Fibroblast of lung (primary cell): ENCODE data around the gene PALMD.

Source experiments
- CTCF ChIP-seq, 2 donors: IDR thresholded peaks in 1 of 2; conservative IDR thresholded peaks in 1 of 2; 1 replicate in 1 of 2; 2 replicates in 1 of 2; pipeline ENCODE4 v1.5.1; 2011 to 2012; ENCODE audit warnings: low read length in 2 of 2, control low read depth in 1 of 2, inconsistent platforms in 1 of 2, low read depth in 1 of 2, mild to moderate bottlenecking in 1 of 2
- EZH2 ChIP-seq: IDR thresholded peaks from 2 replicates; pipeline ENCODE4 v1.5.1; 2012; ENCODE audit warnings: low read length, control low read depth, mild to moderate bottlenecking; ENCODE audit errors: missing control alignments

DNA sequence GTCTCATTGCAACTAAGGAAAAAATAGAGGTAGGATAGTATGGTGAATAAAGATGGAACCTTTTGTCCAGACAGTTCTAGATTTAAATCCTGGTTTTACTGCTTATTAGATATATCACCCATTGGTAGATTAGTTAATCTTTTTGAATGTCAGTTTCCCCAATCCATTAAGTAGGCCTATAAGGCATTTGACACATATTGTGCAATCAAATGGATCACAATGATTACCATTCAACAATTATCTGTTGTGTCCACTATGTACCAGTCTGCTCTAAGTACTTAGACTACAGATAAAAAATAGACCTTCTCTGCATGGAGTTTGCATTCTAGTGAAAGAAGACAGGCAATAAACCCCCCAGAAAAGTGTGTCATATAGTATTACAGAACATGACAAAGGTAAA, 6.0 kb upstream of the PALMD start:
- TF ChIP-seq CTCF (conservative IDR thresholded peaks at IDR 0.05 in 1 of 2, IDR thresholded peaks at IDR 0.05 in 1 of 2; ENCODE audit: low read depth in 1 of 2, low read length in 2 of 2) (no peak), EZH2 (no peak)
